Cardiac muscle cell (in vitro differentiated cells and primary cell): ENCODE results near the gene C19orf44. TPM values are rescaled to one million over a fixed set of nuclear protein-coding genes. Genes with fewer than 3 reads are reported as not detected.
"Not testable (repeated sequence)": the region's sequence is repeated elsewhere in the genome, so short reads cannot be mapped to it uniquely, and the experiment has no call there.

Source experiments
- DNase-seq, 2 donors: peaks; one replicate each; pipeline versions ENCODE4 v3.0.0 to v3.0.0-alpha.2; 2010 to 2017; ENCODE audit warnings: low read depth in 1 of 2, low spot score in 1 of 2
- H3K27ac ChIP-seq: fragments of 200-600 bp; sonication (generic); 2 replicates; pipeline ENCODE4 v1.5.1; 2016
- H3K27me3 ChIP-seq: fragments of 200-600 bp; sonication (generic); 2 replicates; pipeline ENCODE4 v1.6.0; 2016; ENCODE audit warnings: control low read depth
- H3K36me3 ChIP-seq: fragments of 200-600 bp; sonication (generic); 2 replicates; pipeline ENCODE4 v1.5.1; 2016; ENCODE audit warnings: control low read depth
- H3K4me1 ChIP-seq: fragments of 200-600 bp; sonication (generic); 2 replicates; pipeline ENCODE4 v1.8.1; 2017; ENCODE audit warnings: low read depth, mild to moderate bottlenecking, mixed run types
- H3K4me3 ChIP-seq: fragments of 200-600 bp; sonication (generic); 2 replicates; pipeline ENCODE4 v1.5.1; 2016; ENCODE audit warnings: mild to moderate bottlenecking
- H3K9me3 ChIP-seq: fragments of 200-600 bp; sonication (generic); 2 replicates; pipeline ENCODE4 v1.5.1; 2017; ENCODE audit warnings: low read depth, mild to moderate bottlenecking, control low read depth
- polyA plus RNA-seq: library from polyadenylated mRNA; unstranded; fragments of >200 nt; fragmentation: Nextera tagmentation; extraction: Ambion mirVana; gene quantifications from 2 replicates; pipeline ENCODE4 v1.2.1, GENCODE V29; 2016
- total RNA-seq: library from RNA; depleted of rRNA; stranded (reverse); fragments of >200 nt; gene quantifications from 2 replicates; pipeline ENCODE4 v1.2.3, GENCODE V29; 2016
- TF ChIP-seq, protein P1 (sequence below): IDR thresholded peaks from 2 replicates; pipeline ENCODE4 v1.5.1; 2012; ENCODE audit warnings: low read depth, mild to moderate bottlenecking, low read length

C19orf44 gene
- total and polyA plus RNA-seq, 2 experiments from 2014 or later = 5.1 to 9.2 TPM

GRCh38 chr19:16544473-16545231 is 48.5 kb downstream of the C19orf44 start:
- peaks cover 9% of the 10 kb centered on the region for H3K4me1 ChIP-seq
- no peaks in the 10 kb centered on the region for H3K27me3 ChIP-seq
- H3K27ac ChIP-seq = no peak overlapping the region
- DNase-seq = no peak
- TF ChIP-seq, protein P1, sequence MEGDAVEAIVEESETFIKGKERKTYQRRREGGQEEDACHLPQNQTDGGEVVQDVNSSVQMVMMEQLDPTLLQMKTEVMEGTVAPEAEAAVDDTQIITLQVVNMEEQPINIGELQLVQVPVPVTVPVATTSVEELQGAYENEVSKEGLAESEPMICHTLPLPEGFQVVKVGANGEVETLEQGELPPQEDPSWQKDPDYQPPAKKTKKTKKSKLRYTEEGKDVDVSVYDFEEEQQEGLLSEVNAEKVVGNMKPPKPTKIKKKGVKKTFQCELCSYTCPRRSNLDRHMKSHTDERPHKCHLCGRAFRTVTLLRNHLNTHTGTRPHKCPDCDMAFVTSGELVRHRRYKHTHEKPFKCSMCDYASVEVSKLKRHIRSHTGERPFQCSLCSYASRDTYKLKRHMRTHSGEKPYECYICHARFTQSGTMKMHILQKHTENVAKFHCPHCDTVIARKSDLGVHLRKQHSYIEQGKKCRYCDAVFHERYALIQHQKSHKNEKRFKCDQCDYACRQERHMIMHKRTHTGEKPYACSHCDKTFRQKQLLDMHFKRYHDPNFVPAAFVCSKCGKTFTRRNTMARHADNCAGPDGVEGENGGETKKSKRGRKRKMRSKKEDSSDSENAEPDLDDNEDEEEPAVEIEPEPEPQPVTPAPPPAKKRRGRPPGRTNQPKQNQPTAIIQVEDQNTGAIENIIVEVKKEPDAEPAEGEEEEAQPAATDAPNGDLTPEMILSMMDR = no peak
- no peaks in the 10 kb centered on the region for H3K9me3 ChIP-seq
- H3K36me3 ChIP-seq = peaks cover 3% of the 10 kb centered on the region
- H3K4me3 ChIP-seq = no peak overlapping the region

DNA sequence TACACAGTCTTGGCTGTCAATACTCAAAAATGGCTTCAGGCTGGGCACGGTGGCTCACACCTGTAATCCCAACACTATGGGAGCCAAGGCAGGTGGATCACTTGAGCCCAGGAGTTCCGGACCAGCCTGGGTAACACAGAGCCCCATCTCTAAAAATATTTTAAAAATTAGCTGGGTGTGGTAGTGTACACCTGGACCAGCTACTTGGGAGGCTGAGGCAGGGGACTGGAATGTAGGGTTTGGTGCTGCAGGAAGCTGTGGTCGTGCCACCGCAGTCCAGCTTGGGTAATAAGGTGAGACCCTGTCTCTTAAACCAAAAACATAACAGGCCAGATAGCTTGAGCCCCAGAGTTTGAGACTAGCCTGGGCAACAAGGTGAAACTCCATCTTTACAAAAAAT is 52.8 kb downstream of the C19orf44 start:
- TF ChIP-seq, protein P1 = no peak
- Histone ChIP-seq H3K27me3 (no peaks in the 10 kb centered on the region), H3K4me3 (no peak overlapping the region), H3K4me1 (no peaks in the 10 kb centered on the region), H3K27ac (no peak overlapping the region), H3K9me3 (no peaks in the 10 kb centered on the region), H3K36me3 (peaks cover 20% of the 10 kb centered on the region)
- DNase-seq = no peak

GRCh38 chr19:16551902-16552301 is 55.7 kb downstream of the C19orf44 start:
- H3K36me3 ChIP-seq = peaks cover 23% of the 10 kb centered on the region
- not testable (repeated sequence) for H3K27ac ChIP-seq, H3K4me3 ChIP-seq, H3K4me1 ChIP-seq, H3K9me3 ChIP-seq, H3K27me3 ChIP-seq, DNase-seq

DNA sequence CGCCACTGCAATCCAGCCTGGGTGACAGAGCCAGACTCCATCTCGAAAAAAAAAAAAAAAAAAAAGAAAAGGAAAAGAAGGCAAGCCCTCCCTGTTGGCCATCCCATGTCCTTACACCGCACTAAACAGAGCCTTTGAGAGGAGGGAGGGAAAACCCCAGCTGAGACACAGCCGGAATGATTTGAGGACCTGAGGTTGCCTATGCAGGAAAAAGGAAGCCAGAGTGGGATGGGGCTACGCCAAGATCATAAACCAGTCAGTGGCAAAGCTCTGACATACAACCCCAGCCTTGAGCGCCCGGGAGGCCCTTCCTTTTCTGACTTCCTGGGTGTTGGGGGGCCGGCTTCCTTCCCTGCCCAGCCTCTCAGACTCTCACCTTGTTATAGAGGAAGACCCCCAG is 58.6 kb downstream of the C19orf44 start:
- H3K4me3 ChIP-seq = no peak overlapping the region
- H3K27ac ChIP-seq = no peak overlapping the region
- no peaks in the 10 kb centered on the region for H3K9me3 ChIP-seq
- no peaks in the 10 kb centered on the region for H3K4me1 ChIP-seq
- no peaks in the 10 kb centered on the region for H3K27me3 ChIP-seq
- TF ChIP-seq, protein P1 = no peak
- DNase-seq = no peak
- peaks cover 26% of the 10 kb centered on the region for H3K36me3 ChIP-seq

- no peaks in the 10 kb centered on the region for H3K4me1 ChIP-seq
- no peaks in the 10 kb centered on the region for H3K9me3 ChIP-seq
- peaks cover 25% of the 10 kb centered on the region for H3K36me3 ChIP-seq
- TF ChIP-seq, protein P1 = no peak
- no peak overlapping the region for H3K4me3 ChIP-seq
- no peak for DNase-seq
- no peaks in the 10 kb centered on the region for H3K27me3 ChIP-seq
- H3K27ac ChIP-seq = no peak overlapping the region
These were observed 63.6 kb downstream of the C19orf44 start for GRCh38 chr19:16559780-16560276.

DNA sequence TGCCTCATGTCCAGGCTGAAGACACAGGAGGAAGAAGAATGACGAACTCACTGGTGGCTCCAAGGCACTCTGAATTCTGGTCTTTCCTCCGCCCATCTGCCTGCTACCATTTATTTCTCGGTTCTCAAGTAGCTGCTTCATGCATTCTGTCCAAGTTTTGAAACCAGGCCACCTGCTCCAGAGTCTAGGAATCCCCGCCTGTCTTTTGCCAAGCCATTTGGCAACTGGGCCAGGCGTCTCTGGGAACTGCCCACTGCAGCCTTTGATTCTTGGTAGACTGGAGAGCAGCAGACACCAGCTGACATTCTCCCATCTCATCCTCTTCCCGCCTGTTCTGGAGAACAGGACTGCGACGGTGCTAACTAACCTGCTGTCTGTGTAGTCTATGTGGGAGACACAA is 65.2 kb downstream of the C19orf44 start:
- Histone ChIP-seq H3K36me3 (peaks cover 31% of the 10 kb centered on the region), H3K27ac (no peak overlapping the region), H3K27me3 (no peaks in the 10 kb centered on the region), H3K9me3 (no peaks in the 10 kb centered on the region), H3K4me3 (no peak overlapping the region), H3K4me1 (no peaks in the 10 kb centered on the region)
- DNase-seq = no peak
- TF ChIP-seq, protein P1 = no peak
